Stimulated activated naive CD8-positive, alpha-beta T cell treated with anti-CD3 and anti-CD28 coated beads, Interleukin-15, amount 100 ng/mL, for 72 hours (primary cell): Measurements from ENCODE around the gene MS4A7.

ENCODE experiments used
- ATAC-seq: fragments of 150-1000 bp; cut with Tn5 transposase; 2 replicates; pipeline ENCODE4 v1.10.0; 2021; ENCODE audit warnings: mild to moderate bottlenecking, moderate library complexity
- DNase-seq, 2 donors: peaks; one replicate each; pipeline ENCODE4 v3.0.0; 2021 to 2022
- H3K27ac Mint-ChIP-seq, 2 donors: one replicate each; pipeline ENCODE4 v1.8.0; 2022; ENCODE audit warnings: mild to moderate bottlenecking in 2 of 2, mixed read lengths in 2 of 2, moderate library complexity in 2 of 2
- H3K27me3 Mint-ChIP-seq: one replicate; pipeline ENCODE4 v1.8.0; 2022; ENCODE audit warnings: mixed read lengths
- H3K4me1 Mint-ChIP-seq: one replicate; pipeline ENCODE4 v1.8.0; 2022; ENCODE audit warnings: mild to moderate bottlenecking, mixed read lengths
- H3K4me3 Mint-ChIP-seq, 2 donors: one replicate each; pipeline ENCODE4 v1.8.0; 2022; ENCODE audit warnings: mild to moderate bottlenecking in 2 of 2, mixed read lengths in 2 of 2, moderate library complexity in 1 of 2
- H3K9me3 Mint-ChIP-seq, 2 donors: one replicate each; pipeline ENCODE4 v1.8.0; 2022; ENCODE audit warnings: mixed read lengths in 2 of 2

MS4A7 gene, protein sequence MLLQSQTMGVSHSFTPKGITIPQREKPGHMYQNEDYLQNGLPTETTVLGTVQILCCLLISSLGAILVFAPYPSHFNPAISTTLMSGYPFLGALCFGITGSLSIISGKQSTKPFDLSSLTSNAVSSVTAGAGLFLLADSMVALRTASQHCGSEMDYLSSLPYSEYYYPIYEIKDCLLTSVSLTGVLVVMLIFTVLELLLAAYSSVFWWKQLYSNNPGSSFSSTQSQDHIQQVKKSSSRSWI

DNA sequence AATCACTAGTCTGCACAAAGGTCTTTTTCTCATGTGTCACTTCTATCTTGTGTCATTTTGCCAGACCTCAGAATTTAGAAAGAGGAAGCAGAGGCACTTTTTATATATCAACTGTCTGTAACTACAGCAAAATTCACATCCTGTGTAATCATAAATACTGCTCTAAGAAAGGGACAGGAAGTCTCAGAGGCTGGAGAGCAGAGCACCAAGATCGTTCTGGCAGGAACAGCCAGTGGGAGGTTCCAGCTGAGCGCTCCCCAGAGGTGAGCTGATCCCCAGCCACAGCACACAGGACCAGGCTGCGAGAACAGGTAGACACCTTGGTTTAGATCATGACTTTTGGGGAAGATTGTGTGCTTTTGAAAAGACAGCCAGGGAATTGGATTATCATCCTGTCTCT is at the start of gene MS4A7:
TSS of gene MS4A7 (plus strand) at position 179 of the 400 bp plus-strand sequence. CDS start 4,610 bp downstream, outside the sequence.
- H3K4me3 Mint-ChIP-seq: no peak within 1 kb of the TSS
- H3K4me1 Mint-ChIP-seq: peaks cover 7% of the 10 kb centered on the region
- H3K27ac Mint-ChIP-seq: no peak within 1 kb of the TSS
- H3K9me3 Mint-ChIP-seq: no peaks in the 10 kb centered on the region
- peaks cover 40% of the 10 kb centered on the region for H3K27me3 Mint-ChIP-seq
- DNase-seq (no peak), ATAC-seq (no peak)

DNA sequence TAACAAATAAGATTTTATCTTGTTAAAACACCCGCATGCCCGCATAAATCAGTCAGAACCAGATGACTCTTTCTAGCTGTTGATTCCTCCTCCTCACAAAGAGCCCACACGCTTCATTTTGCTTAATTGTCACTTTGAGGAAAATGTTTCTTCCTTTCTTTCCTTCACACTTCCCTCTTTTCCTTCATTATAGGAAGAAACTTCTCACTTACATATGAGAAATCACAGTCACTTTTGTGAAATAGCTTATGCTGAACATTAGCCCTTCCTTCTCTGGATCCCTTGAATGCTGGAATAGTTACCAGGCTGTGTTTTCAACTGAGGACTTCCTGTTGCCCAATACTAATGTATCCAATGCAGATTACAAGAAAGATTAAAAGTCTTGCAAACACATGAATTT is 45.5 kb upstream of the MS4A7 start:
- H3K27me3 Mint-ChIP-seq: peaks cover 23% of the 10 kb centered on the region

DNA sequence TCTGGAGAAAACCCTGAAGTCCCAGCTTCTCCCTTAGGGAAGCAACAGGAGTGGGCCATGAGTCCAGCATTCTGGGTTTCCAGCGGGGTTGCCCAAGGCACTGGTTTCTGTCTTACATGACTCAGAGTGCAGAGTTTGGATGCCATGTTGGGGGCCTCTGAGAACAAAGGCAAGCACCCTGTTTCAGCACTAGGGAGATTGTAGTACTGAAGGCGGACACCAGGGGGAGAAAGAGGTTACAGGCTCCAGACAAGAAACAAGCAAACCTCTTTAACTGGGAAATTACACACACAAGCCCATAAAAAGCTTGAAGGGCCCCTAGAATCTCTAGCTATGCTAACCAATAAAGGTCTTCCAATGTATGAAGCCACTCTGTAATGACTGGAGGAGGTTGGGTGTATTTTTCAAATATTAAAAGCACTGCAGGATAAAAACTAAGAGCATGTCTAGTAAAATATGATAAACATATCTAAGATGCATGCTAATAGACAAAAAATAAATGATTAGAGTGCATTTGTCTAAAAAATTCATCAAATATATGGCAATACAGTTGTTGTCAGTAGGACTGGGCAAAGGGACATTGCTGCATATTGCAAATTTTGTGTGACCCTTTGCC is 44.2 kb upstream of the MS4A7 start:
- peaks cover 27% of the 10 kb centered on the region for H3K27me3 Mint-ChIP-seq
- DNase-seq (peak; percentile 64 to 69), ATAC-seq (peak; percentile 69)
- no peak overlapping the region for H3K27ac Mint-ChIP-seq
- H3K9me3 Mint-ChIP-seq: no peaks in the 10 kb centered on the region
- H3K4me1 Mint-ChIP-seq: no peaks in the 10 kb centered on the region
- no peak overlapping the region for H3K4me3 Mint-ChIP-seq

More for the DNA sequence above, 45.5 kb upstream of the MS4A7 start:
- Mint-ChIP-seq H3K4me3 (no peak overlapping the region), H3K9me3 (peaks cover 0 to 4% of the 10 kb centered on the region in 2 donors), H3K27ac (no peak overlapping the region), H3K4me1 (no peaks in the 10 kb centered on the region)
- ATAC-seq: no peak
- DNase-seq: no peak

DNA sequence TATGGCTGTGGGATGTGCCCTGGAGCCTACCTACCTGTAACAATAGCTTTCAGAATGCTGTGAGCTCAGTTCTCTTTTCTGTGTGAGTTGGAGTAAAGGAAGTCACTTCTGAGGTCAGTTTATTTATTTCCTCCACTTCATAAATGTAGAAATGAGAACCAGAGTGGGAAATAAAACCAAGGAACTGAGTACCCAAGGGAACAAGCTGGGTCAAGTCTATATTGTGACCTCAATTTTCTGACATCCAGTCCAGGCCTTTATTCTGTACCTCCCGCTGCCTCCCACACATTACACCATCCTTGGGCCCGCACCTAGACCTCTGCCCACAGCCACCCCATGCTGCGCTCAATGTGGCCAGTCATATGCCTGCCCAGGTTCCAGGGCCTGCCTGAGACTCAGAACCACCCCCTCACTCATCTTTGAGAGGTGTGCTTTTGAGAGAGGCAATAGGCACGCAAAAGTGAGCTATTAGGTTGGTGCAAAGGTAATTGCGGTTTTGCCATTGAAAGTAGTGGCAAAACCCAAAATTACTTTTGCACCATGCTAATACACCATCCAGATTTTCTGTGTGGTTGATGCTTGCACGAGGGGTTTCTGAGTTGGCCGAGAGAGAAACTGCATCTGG is 41.5 kb upstream of the MS4A7 start:
- H3K9me3 Mint-ChIP-seq: no peaks in the 10 kb centered on the region
- ATAC-seq (no peak), DNase-seq (no peak)
- no peaks in the 10 kb centered on the region for H3K4me1 Mint-ChIP-seq
- H3K27me3 Mint-ChIP-seq: peaks cover 39% of the 10 kb centered on the region
- H3K4me3 Mint-ChIP-seq: no peak overlapping the region
- H3K27ac Mint-ChIP-seq: no peak overlapping the region

DNA sequence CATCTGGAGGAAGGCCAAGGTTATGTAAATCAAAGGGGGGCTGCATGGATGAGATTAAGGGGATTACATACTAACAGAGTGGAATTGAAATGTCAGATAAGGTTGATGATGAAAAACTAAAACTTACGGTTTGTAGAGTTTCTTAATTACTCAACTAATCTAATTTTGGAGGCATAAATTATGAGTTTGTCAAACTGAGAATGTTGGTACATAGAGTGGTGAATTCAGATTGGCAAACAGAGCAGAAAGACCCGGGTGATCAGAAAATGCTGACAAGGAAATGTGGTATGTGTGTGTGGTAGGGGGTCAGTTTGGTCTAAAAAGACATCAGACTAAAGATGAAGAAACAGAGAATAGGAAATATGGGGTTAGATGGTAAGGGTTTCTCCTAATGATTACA is 40.3 kb upstream of the MS4A7 start:
- Mint-ChIP-seq H3K27ac (no peak overlapping the region), H3K27me3 (peaks cover 37% of the 10 kb centered on the region), H3K4me1 (no peaks in the 10 kb centered on the region), H3K4me3 (no peak overlapping the region), H3K9me3 (no peaks in the 10 kb centered on the region)
- ATAC-seq (no peak), DNase-seq (no peak)

DNA sequence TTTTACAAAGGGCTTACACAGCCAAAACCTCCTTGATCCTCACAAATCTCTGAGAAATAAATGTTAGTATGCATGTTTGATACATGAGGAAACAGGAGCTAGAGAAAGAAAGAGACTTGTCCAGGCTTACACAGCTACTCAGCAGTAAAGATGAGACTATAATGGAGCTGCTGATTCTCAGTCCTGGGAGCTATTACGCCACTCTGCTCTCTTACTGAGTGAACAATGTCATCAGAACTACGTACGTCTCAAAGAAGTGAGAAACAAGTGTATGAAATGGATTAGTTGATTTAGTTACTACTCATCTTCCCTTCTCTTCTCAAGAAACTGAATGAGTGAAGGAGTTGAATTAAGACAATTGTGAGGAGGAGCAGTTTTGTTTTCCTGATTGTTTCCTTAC is 39.0 kb upstream of the MS4A7 start:
- Mint-ChIP-seq H3K27ac (no peak overlapping the region), H3K4me3 (no peak overlapping the region), H3K27me3 (peaks cover 31% of the 10 kb centered on the region), H3K4me1 (no peaks in the 10 kb centered on the region), H3K9me3 (no peaks in the 10 kb centered on the region)
- DNase-seq (no peak), ATAC-seq (no peak)

GRCh38 chr11:60343094-60343704 is 35.1 kb upstream of the MS4A7 start:
- peaks cover 14% of the 10 kb centered on the region for H3K27me3 Mint-ChIP-seq
- H3K4me3 Mint-ChIP-seq: no peak overlapping the region
- H3K4me1 Mint-ChIP-seq: no peaks in the 10 kb centered on the region
- H3K9me3 Mint-ChIP-seq: no peaks in the 10 kb centered on the region
- no peak for DNase-seq
- H3K27ac Mint-ChIP-seq: no peak overlapping the region
- no peak for ATAC-seq

- Mint-ChIP-seq H3K27ac (no peak overlapping the region), H3K9me3 (no peaks in the 10 kb centered on the region), H3K4me3 (no peak overlapping the region), H3K27me3 (peaks cover 14% of the 10 kb centered on the region), H3K4me1 (no peaks in the 10 kb centered on the region)
- DNase-seq: no peak
- no peak for ATAC-seq
Observed at GRCh38 chr11:60344146-60344545, 34.2 kb upstream of the MS4A7 start.

DNA sequence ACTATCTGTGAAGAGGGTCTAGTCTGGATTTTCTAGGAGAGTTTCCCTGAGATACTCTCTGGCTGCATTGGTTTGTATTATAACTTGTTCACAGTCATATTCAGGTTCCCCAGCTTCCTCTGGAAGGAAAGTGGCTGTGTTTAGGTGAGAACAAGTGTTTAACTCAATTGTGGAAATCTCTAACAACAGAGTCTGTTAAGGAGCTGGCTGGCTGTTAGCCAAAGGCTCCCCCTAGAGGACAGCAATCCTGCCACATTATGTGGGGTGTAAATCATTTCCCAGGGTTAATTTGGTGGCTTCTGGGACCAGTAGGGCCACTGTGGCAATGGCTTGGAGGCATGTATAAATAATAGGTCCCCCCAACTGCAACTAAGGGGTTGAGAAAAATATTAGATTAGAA is 32.8 kb upstream of the MS4A7 start:
- no peak for ATAC-seq
- H3K27ac Mint-ChIP-seq: no peak overlapping the region
- H3K4me3 Mint-ChIP-seq: no peak overlapping the region
- no peaks in the 10 kb centered on the region for H3K9me3 Mint-ChIP-seq
- peak in 1 of 2 donors; percentile 14 for DNase-seq
- H3K4me1 Mint-ChIP-seq: no peaks in the 10 kb centered on the region
- peaks cover 7% of the 10 kb centered on the region for H3K27me3 Mint-ChIP-seq

GRCh38 chr11:60347084-60347797 is 31.1 kb upstream of the MS4A7 start:
- ATAC-seq: no peak
- H3K4me3 Mint-ChIP-seq: no peak overlapping the region
- DNase-seq: no peak
- no peaks in the 10 kb centered on the region for H3K27me3 Mint-ChIP-seq
- no peaks in the 10 kb centered on the region for H3K4me1 Mint-ChIP-seq
- no peak overlapping the region for H3K27ac Mint-ChIP-seq
- no peaks in the 10 kb centered on the region for H3K9me3 Mint-ChIP-seq

DNA sequence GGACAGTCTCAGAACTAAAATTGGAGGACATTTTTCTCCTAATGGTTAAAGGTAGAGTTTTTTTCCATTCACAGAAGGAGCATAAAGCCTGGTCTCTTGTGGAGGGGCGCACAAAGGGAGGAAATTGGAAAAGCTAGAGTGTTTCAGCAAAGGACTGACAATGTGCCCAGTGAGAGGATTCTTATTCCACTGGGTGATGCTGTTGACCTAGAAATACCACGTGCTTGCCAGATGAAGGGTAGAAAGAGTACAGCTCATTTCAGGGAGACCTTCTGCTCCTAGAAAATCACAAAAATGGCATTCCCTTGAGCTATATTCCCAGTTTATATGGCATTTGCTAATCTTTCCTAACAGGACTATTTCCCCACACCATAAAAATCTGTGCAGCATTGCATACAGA is 30.2 kb upstream of the MS4A7 start:
- Mint-ChIP-seq H3K4me1 (no peaks in the 10 kb centered on the region), H3K4me3 (no peak overlapping the region), H3K27me3 (no peaks in the 10 kb centered on the region), H3K9me3 (no peaks in the 10 kb centered on the region), H3K27ac (no peak overlapping the region)
- ATAC-seq: no peak
- DNase-seq: no peak

DNA sequence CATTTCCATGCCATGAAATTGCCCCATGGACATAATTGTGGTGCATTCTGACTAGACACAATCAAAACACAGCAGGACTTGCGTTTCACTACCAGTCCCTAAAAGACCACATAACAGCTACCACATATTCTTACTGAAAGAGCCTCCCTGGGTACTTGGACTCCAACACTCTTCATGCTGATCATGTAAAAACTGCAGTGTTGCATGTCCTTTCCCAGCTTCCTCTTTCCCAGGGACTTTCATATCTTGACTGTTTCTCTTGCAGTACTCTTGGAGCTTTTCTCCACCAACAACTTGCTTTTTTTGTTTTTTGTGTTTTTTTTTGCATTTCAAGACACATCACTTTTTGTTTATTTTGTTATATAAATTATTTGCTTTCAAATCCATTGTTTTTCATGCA is 28.3 kb upstream of the MS4A7 start:
- H3K4me3 Mint-ChIP-seq: no peak overlapping the region
- peaks cover 0 to 13% of the 10 kb centered on the region in 2 donors for H3K9me3 Mint-ChIP-seq
- no peaks in the 10 kb centered on the region for H3K27me3 Mint-ChIP-seq
- H3K4me1 Mint-ChIP-seq: no peaks in the 10 kb centered on the region
- ATAC-seq (no peak), DNase-seq (no peak)
- H3K27ac Mint-ChIP-seq: no peak overlapping the region

DNA sequence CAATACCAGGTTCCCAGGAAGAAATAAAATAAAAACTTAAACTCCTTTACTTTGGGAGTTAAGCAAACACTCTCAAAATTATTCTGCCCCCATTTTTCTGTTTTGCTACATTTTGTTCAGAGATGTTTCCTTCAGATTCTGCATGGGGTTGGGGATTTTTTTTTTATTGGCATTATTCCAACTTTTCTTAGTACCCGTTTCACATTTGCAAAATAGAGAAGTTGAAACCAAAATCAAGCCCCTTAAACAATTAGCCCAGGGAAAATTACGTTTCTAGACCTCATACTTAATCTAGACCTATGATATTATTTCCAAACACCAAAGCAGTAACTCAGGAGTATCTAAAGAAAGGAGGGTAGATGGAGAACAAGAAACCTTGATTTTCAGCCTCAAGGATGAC is 20.6 kb upstream of the MS4A7 start:
- DNase-seq (no peak), ATAC-seq (no peak)
- Mint-ChIP-seq H3K9me3 (peaks cover 0 to 20% of the 10 kb centered on the region in 2 donors), H3K27ac (no peak overlapping the region), H3K27me3 (peaks cover 25% of the 10 kb centered on the region), H3K4me3 (no peak overlapping the region), H3K4me1 (no peaks in the 10 kb centered on the region)

GRCh38 chr11:60360621-60361020 is 17.7 kb upstream of the MS4A7 start:
- Mint-ChIP-seq H3K9me3 (peaks cover 0 to 5% of the 10 kb centered on the region in 2 donors), H3K27me3 (peaks cover 51% of the 10 kb centered on the region), H3K4me1 (peaks cover 7% of the 10 kb centered on the region), H3K27ac (no peak overlapping the region), H3K4me3 (no peak overlapping the region)
- ATAC-seq: no peak
- no peak for DNase-seq

DNA sequence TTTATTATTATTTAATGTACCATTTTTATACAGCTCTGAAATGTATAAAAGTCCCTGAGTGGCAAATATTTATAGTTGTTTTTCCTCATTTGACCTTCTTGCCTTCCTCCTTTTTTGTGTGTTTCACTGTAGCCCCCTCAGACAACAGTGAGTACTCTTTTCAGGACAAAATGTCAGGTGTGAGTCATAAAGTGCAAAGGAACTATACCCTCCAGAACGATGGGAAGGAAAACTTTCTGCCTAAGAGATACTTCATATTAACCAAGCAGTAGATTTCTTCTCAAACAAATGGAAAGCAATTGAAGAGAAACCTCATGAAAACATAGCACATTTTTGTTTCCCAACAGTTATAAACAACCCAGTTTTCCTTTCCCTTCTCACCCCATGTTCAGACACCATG is 16.1 kb upstream of the MS4A7 start:
- Mint-ChIP-seq H3K4me3 (no peak overlapping the region), H3K4me1 (peaks cover 12% of the 10 kb centered on the region), H3K27me3 (peaks cover 40% of the 10 kb centered on the region), H3K27ac (no peak overlapping the region), H3K9me3 (peaks cover 0 to 5% of the 10 kb centered on the region in 2 donors)
- ATAC-seq: no peak
- no peak for DNase-seq
